ENCODE data around the gene SUSD5.
A peak's percentile ranks its signal among the peaks of the same experiment; 100 is the strongest.

Gene SUSD5

DNA sequence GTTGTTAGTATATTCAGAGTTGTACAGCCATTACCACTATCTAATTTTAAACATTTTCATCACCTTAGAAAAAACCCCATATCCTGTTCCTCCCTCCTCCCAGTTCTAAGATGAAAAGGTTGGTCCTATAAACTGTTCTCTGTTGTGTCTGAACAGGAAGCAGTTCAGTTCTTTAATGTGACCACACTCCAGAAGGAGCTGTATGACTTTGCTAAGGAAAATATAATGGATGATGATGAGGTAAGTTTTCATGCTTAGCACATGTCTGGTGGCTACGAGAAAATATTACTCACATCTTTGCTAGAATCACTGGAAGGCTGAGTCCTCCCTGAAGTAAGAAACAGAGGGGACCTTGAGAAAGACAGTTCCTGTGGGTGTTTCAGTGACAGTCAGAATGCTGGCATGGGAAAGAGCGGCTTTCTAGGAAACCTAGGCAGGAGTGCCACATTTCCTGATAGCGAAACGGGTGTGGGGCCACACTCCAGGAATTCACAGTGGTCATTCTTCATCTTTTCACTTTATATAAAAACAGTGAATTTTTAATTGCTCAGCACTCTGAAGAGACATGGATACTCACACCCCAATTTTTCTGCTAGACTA is 84.5 kb downstream of the SUSD5 start:
- H3K9me2 ChIP-seq (replicated peaks; ENCODE audit: insufficient read depth, low read length), result no peaks in the 10 kb centered on the region
- no peaks in the 10 kb centered on the region for H3K79me2 ChIP-seq (ENCODE audit: insufficient read depth, low read length)
- H3K4me3 ChIP-seq (ENCODE audit: insufficient read depth, low read length, poor library complexity, severe bottlenecking), result no peak overlapping the region
- TF ChIP-seq, protein P1, sequence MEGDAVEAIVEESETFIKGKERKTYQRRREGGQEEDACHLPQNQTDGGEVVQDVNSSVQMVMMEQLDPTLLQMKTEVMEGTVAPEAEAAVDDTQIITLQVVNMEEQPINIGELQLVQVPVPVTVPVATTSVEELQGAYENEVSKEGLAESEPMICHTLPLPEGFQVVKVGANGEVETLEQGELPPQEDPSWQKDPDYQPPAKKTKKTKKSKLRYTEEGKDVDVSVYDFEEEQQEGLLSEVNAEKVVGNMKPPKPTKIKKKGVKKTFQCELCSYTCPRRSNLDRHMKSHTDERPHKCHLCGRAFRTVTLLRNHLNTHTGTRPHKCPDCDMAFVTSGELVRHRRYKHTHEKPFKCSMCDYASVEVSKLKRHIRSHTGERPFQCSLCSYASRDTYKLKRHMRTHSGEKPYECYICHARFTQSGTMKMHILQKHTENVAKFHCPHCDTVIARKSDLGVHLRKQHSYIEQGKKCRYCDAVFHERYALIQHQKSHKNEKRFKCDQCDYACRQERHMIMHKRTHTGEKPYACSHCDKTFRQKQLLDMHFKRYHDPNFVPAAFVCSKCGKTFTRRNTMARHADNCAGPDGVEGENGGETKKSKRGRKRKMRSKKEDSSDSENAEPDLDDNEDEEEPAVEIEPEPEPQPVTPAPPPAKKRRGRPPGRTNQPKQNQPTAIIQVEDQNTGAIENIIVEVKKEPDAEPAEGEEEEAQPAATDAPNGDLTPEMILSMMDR (IDR thresholded peaks at IDR 0.05; ENCODE audit: insufficient read depth, low read length, poor library complexity, severe bottlenecking), result no peak
- no peak for TF ChIP-seq EZH2phosphoT487 (conservative IDR thresholded peaks at IDR 0.05; ENCODE audit: low read length)
- no peaks in the 10 kb centered on the region for H3K27me3 ChIP-seq (ENCODE audit: low read length)
- no peak overlapping the region for H3K4me2 ChIP-seq (ENCODE audit: low read depth, low read length, poor library complexity, severe bottlenecking)
- H3K36me3 ChIP-seq (ENCODE audit: low read length), result no peaks in the 10 kb centered on the region
- no peaks in the 10 kb centered on the region for H4K20me1 ChIP-seq (ENCODE audit: low read depth, low read length)
- H3K9me3 ChIP-seq (ENCODE audit: insufficient read depth, low read length), result no peaks in the 10 kb centered on the region
- no peak overlapping the region for H3K9ac ChIP-seq (ENCODE audit: low read length)
- H2AFZ ChIP-seq (ENCODE audit: low read depth, low read length, severe bottlenecking), result no peak overlapping the region
- no peaks in the 10 kb centered on the region for H3F3A ChIP-seq (ENCODE audit: insufficient read depth)
- no peak overlapping the region for H3K27ac ChIP-seq (ENCODE audit: low read depth, low read length)

DNA sequence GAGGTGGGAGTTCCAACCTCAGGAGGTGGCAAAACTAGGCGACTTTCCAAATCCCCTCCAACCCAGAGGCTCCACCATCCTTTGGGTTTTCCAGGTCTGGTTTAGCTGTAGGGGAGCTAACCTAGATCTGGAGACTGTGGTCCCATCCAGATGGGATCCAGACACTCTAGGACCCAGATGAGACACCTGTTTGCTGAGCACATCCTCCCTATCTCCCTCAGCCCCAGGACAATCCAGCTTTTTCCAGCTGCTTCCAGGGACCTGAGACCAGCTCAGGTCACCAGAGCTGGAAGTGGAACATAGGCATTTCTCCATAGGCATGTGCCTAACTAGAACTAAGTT is 86.6 kb downstream of the SUSD5 start:
- no peaks in the 10 kb centered on the region for H3F3A ChIP-seq (ENCODE audit: insufficient read depth)
- H3K4me3 ChIP-seq (ENCODE audit: insufficient read depth, low read length, poor library complexity, severe bottlenecking), result no peak overlapping the region
- no peaks in the 10 kb centered on the region for H4K20me1 ChIP-seq (ENCODE audit: low read depth, low read length)
- no peaks in the 10 kb centered on the region for H3K27me3 ChIP-seq (ENCODE audit: low read length)
- H2AFZ ChIP-seq (ENCODE audit: low read depth, low read length, severe bottlenecking), result no peak overlapping the region
- H3K9me3 ChIP-seq (ENCODE audit: insufficient read depth, low read length), result no peaks in the 10 kb centered on the region
- H3K9ac ChIP-seq (ENCODE audit: low read length), result no peak overlapping the region
- no peak overlapping the region for H3K4me2 ChIP-seq (ENCODE audit: low read depth, low read length, poor library complexity, severe bottlenecking)
- H3K27ac ChIP-seq (ENCODE audit: low read depth, low read length), result no peak overlapping the region
- TF ChIP-seq, protein P1 (IDR thresholded peaks at IDR 0.05; ENCODE audit: insufficient read depth, low read length, poor library complexity, severe bottlenecking), result no peak
- no peak for TF ChIP-seq EZH2phosphoT487 (conservative IDR thresholded peaks at IDR 0.05; ENCODE audit: low read length)
- H3K36me3 ChIP-seq (ENCODE audit: low read length), result no peaks in the 10 kb centered on the region
- H3K79me2 ChIP-seq (ENCODE audit: insufficient read depth, low read length), result no peaks in the 10 kb centered on the region
- H3K9me2 ChIP-seq (replicated peaks; ENCODE audit: insufficient read depth, low read length), result no peaks in the 10 kb centered on the region

DNA sequence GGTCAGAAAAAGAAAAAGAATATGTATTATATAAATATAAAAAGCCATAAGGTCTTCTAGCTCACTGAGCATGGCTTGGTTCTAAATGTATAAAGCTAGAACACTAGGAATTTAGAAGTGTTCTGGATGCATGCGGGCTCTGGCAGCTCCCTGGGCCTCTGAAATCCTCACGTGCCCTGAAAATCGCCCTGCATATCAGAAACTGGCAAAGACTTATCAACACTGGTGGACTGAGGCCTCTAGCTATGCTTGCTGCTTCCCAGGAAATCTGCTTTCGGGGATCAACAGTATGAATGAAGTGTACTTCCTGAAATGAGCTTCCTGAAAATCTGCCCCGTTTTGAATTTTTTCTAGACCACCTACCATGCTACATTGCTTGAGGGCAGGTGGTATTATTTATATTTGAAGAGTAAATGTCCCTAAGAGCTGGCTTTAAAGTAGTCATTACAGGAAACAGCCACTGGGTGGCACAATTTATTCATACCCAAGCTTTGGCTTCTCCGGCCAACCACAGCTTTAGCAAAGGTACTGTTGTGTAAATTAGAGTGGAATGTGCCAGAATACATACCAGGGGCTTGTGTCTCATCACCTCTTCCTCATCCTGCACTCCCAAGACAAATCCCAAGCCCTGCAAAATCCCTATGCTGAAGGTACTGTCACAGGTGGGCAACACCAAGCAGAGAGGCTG is 87.1 kb downstream of the SUSD5 start:
- Histone ChIP-seq H3K9me2 (replicated peaks; ENCODE audit: insufficient read depth, low read length) (no peaks in the 10 kb centered on the region), H3K4me2 (ENCODE audit: low read depth, low read length, poor library complexity, severe bottlenecking) (no peak overlapping the region), H3K79me2 (ENCODE audit: insufficient read depth, low read length) (no peaks in the 10 kb centered on the region), H3F3A (ENCODE audit: insufficient read depth) (no peaks in the 10 kb centered on the region), H3K4me3 (ENCODE audit: insufficient read depth, low read length, poor library complexity, severe bottlenecking) (no peak overlapping the region), H3K9ac (ENCODE audit: low read length) (no peak overlapping the region), H3K36me3 (ENCODE audit: low read length) (no peaks in the 10 kb centered on the region), H3K27me3 (ENCODE audit: low read length) (no peaks in the 10 kb centered on the region), H3K9me3 (ENCODE audit: insufficient read depth, low read length) (no peaks in the 10 kb centered on the region), H3K27ac (ENCODE audit: low read depth, low read length) (no peak overlapping the region), H4K20me1 (ENCODE audit: low read depth, low read length) (no peaks in the 10 kb centered on the region), H2AFZ (ENCODE audit: low read depth, low read length, severe bottlenecking) (no peak overlapping the region)
- no peak for TF ChIP-seq EZH2phosphoT487 (conservative IDR thresholded peaks at IDR 0.05; ENCODE audit: low read length)
- TF ChIP-seq, protein P1 (IDR thresholded peaks at IDR 0.05; ENCODE audit: insufficient read depth, low read length, poor library complexity, severe bottlenecking), result peak; percentile 77

Measured in SU-DHL-6 (cell line).